Measurements from ENCODE around the gene TMEM9B. TPM values are rescaled to one million over a fixed set of nuclear protein-coding genes. Genes with fewer than 3 reads are reported as not detected.

TMEM9B gene
- total RNA-seq, 1 experiment from 2014 or later, result 13.6 TPM

DNA sequence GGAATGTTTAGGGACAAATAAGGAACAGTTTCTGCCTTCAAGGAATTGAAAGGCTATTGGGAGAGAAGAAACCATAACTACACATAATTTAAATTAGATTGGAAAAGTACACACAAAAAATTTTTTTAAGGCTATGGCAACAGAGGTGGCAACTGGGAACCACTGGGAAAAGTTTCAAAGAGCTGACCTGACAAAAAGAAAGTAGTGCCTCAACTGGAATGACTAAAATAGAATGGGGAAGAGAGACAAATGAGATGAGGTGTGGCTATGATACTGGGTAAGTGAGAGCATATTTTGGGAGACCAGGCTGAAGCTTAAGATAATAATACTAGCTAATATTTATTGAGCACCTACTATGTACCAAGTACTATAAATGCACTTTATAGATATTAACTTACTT lies 56.1 kb downstream of the TMEM9B start:
- DNase-seq, result no peak
- H3K27ac Mint-ChIP-seq, result no peak overlapping the region
- H3K36me3 Mint-ChIP-seq (ENCODE audit: insufficient read depth in 1 of 3, low read depth in 3 of 3), result peaks cover 0 to 2% (median 0%) of the 10 kb centered on the region in 3 experiments; a peak in 3 of 7 replicates
- no peak overlapping the region for H3K4me3 Mint-ChIP-seq
- H4K5ac ChIP-seq (ENCODE audit: insufficient read length, low read depth, low read length), result no peak overlapping the region
- H3K18ac ChIP-seq (ENCODE audit: insufficient read length, low read depth, low read length), result no peak overlapping the region
- H4K8ac ChIP-seq (replicated peaks; ENCODE audit: insufficient read length, low read depth, low read length), result no peak overlapping the region
- H2AFZ ChIP-seq (ENCODE audit: low read length), result no peak overlapping the region
- H4K20me1 ChIP-seq (ENCODE audit: control insufficient read depth, insufficient read depth, insufficient read length), result no peaks in the 10 kb centered on the region
- H2AK5ac ChIP-seq (ENCODE audit: insufficient read length, low read length), result no peak overlapping the region
- H3K4me1 ChIP-seq (ENCODE audit: insufficient read depth, low read length), result peaks cover 4% of the 10 kb centered on the region; the same call in 1 of the 2 replicates
- H3K79me2 ChIP-seq (ENCODE audit: insufficient read depth, low read length), result no peaks in the 10 kb centered on the region; the same call in 1 of the 2 replicates
- no peak overlapping the region for H3T11ph ChIP-seq (ENCODE audit: low read length)
- no peaks in the 10 kb centered on the region; the same call in 1 of the 2 replicates for H3K27me3 ChIP-seq (ENCODE audit: insufficient read depth, low read length)
- H3K9me3 ChIP-seq (ENCODE audit: control insufficient read depth, low read depth, low read length), result no peaks in the 10 kb centered on the region
- no peak overlapping the region for H3K56ac ChIP-seq (ENCODE audit: insufficient read length, low read depth, low read length)
- H2BK12ac ChIP-seq (ENCODE audit: insufficient read length, low read depth, low read length), result no peak overlapping the region
- H3K4ac ChIP-seq (ENCODE audit: low read depth, low read length), result no peak overlapping the region
- H3K14ac ChIP-seq (ENCODE audit: insufficient read depth, low read length), result no peak overlapping the region
- peaks cover 30% of the 10 kb centered on the region for H3K27me3 Mint-ChIP-seq (ENCODE audit: low read depth)
- H2BK5ac ChIP-seq (ENCODE audit: insufficient read length, low read length), result no peak overlapping the region
- H3K4me1 Mint-ChIP-seq, result peaks cover 13 to 19% of the 10 kb centered on the region in 2 experiments
- no peak overlapping the region for H4K91ac ChIP-seq (ENCODE audit: insufficient read length, low read depth, low read length)
- no peak overlapping the region for H3K4me2 ChIP-seq (ENCODE audit: insufficient read depth, insufficient read length, low read length)
- no peaks in the 10 kb centered on the region for H3K9me3 Mint-ChIP-seq
- H2BK15ac ChIP-seq (ENCODE audit: low read depth, low read length), result no peak overlapping the region
- peaks cover 6% of the 10 kb centered on the region for H3K23me2 ChIP-seq (ENCODE audit: insufficient read length, low read depth, low read length, poor library complexity, severe bottlenecking)
- no peak overlapping the region for H2BK20ac ChIP-seq (ENCODE audit: low read depth, low read length, poor library complexity, severe bottlenecking)
- TF ChIP-seq, protein P1, sequence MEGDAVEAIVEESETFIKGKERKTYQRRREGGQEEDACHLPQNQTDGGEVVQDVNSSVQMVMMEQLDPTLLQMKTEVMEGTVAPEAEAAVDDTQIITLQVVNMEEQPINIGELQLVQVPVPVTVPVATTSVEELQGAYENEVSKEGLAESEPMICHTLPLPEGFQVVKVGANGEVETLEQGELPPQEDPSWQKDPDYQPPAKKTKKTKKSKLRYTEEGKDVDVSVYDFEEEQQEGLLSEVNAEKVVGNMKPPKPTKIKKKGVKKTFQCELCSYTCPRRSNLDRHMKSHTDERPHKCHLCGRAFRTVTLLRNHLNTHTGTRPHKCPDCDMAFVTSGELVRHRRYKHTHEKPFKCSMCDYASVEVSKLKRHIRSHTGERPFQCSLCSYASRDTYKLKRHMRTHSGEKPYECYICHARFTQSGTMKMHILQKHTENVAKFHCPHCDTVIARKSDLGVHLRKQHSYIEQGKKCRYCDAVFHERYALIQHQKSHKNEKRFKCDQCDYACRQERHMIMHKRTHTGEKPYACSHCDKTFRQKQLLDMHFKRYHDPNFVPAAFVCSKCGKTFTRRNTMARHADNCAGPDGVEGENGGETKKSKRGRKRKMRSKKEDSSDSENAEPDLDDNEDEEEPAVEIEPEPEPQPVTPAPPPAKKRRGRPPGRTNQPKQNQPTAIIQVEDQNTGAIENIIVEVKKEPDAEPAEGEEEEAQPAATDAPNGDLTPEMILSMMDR (conservative IDR thresholded peaks at IDR 0.05), result no peak
- H3K23ac ChIP-seq (ENCODE audit: insufficient read length, low read depth, low read length), result no peak overlapping the region
- no peak overlapping the region for H2BK120ac ChIP-seq (ENCODE audit: low read depth, low read length, poor library complexity, severe bottlenecking)
- H3K27ac ChIP-seq (ENCODE audit: insufficient read length, low read depth, low read length), result no peak overlapping the region
- no peaks in the 10 kb centered on the region for H3K79me1 ChIP-seq (ENCODE audit: insufficient read depth, low read depth, low read length, poor library complexity, severe bottlenecking)
- H3K9ac ChIP-seq (ENCODE audit: extremely low read depth, insufficient read length, low read length), result no peak overlapping the region

Data from H9 (cell line).